K562 (cell line): ENCODE data around the gene MRPS5. TPM values are rescaled to one million over a fixed set of nuclear protein-coding genes. Genes with fewer than 3 reads are reported as not detected.

ENCODE experiments used
- ATAC-seq: fragments of 200-7000 bp; cut with Tn5 transposase; 3 replicates; pipeline ENCODE4 v1.9.1; 2020; ENCODE audit warnings: moderate library complexity
- BruUV-seq: library from RNA; stranded (reverse); fragments of 400-500 nt; replicated peaks from 2 replicates; lab custom pipeline; 2021; lab: Mats Ljungman, UMichigan
- CTCF ChIA-PET: fragments of 300-600 bp; formaldehyde crosslinking; extraction: SDS; loops from one replicate; lab custom pipeline; 2021; ENCODE audit warnings: low intra/inter-chr PET ratio; lab: Yijun Ruan, JAX
- POLR2A ChIA-PET: fragments of 300-600, 350-650 bp; sonication (Branson Sonifier 250); formaldehyde crosslinking; extraction: SDS; loops from one replicate; lab custom pipeline; 2021; ENCODE audit warnings: antibody characterized with exemption, inconsistent platforms; lab: Yijun Ruan, JAX
- DNase-seq, 4 experiments: peaks; one replicate each; pipeline versions ENCODE4 v3.0.0 to v3.0.0-alpha.2; 2011 to 2018; ENCODE audit warnings: low spot score in 3 of 4, mixed read lengths in 3 of 4; ENCODE audit errors: extremely low read depth in 1 of 4
- FAIRE-seq: peaks from 2 replicates; lab custom pipeline; 2011; peaks lifted over from hg19 to GRCh38; lab: Jason Lieb, UNC
- H2AFZ ChIP-seq: 2 replicates; pipeline ENCODE4 v1.6.0; 2011; ENCODE audit warnings: low read depth, low read length, control low read depth, inconsistent platforms
- H3K27ac ChIP-seq: fragments of 200-600 bp; 3 replicates; pipeline ENCODE4 v1.8.0; 2011; ENCODE audit warnings: low read depth, mild to moderate bottlenecking, control low read depth, inconsistent platforms, low read length, moderate library complexity, mixed read lengths; ENCODE audit errors: extremely low read depth
- H3K27me3 ChIP-seq, 2 experiments: fragments of 300-600 bp in 1 of 2; 2 replicates in 1 of 2; 3 replicates in 1 of 2; pipeline versions ENCODE4 v1.6.0 to v1.8.0; 2011; ENCODE audit warnings: inconsistent platforms in 2 of 2, low read length in 2 of 2, mild to moderate bottlenecking in 1 of 2, mixed read lengths in 1 of 2, moderate library complexity in 1 of 2; ENCODE audit not compliant: control insufficient read depth in 2 of 2, insufficient read depth in 2 of 2
- H3K36me3 ChIP-seq: fragments of 300-600 bp; 3 replicates; pipeline ENCODE4 v1.8.0; 2011; ENCODE audit warnings: mild to moderate bottlenecking, low read length, inconsistent platforms; ENCODE audit not compliant: control insufficient read depth, insufficient read depth
- H3K4me1 ChIP-seq, 2 experiments: fragments of 200-600 bp in 1 of 2; replicated peaks in 1 of 2; 2 replicates in 1 of 2; 3 replicates in 1 of 2; pipeline versions ENCODE4 v1.5.1 to v1.8.0; 2011; ENCODE audit warnings: inconsistent platforms in 2 of 2, low read length in 2 of 2, mild to moderate bottlenecking in 1 of 2, mixed read lengths in 1 of 2, moderate library complexity in 1 of 2; ENCODE audit not compliant: control insufficient read depth in 2 of 2, insufficient read depth in 2 of 2
- H3K4me2 ChIP-seq: 2 replicates; pipeline ENCODE4 v1.6.1; 2011; ENCODE audit warnings: low read length, control low read depth, inconsistent platforms, mixed read lengths; ENCODE audit not compliant: insufficient read depth
- H3K4me3 ChIP-seq: fragments of 200-600 bp; sonication (generic), shearing (Covaris generic); 2 replicates; pipeline ENCODE4 v1.5.1; 2016; ENCODE audit warnings: control low read depth, inconsistent platforms
- H3K79me2 ChIP-seq: fragments of 200-600 bp; 3 replicates; pipeline ENCODE4 v1.8.0; 2011; ENCODE audit warnings: low read length, inconsistent platforms; ENCODE audit not compliant: control insufficient read depth, insufficient read depth
- H3K9ac ChIP-seq, 2 experiments: 2 replicates each; pipeline versions ENCODE4 v1.6.0 to v1.6.1; 2011; ENCODE audit warnings: low read depth in 2 of 2, low read length in 2 of 2, control low read depth in 1 of 2, inconsistent platforms in 1 of 2, mild to moderate bottlenecking in 1 of 2, mixed read lengths in 1 of 2; ENCODE audit not compliant: insufficient read depth in 1 of 2
- H3K9me1 ChIP-seq: one replicate; pipeline ENCODE4 v1.6.0; 2011; ENCODE audit warnings: inconsistent platforms, mild to moderate bottlenecking, low read length, moderate library complexity; ENCODE audit not compliant: control insufficient read depth, insufficient read depth
- H3K9me3 ChIP-seq: replicated peaks from 2 replicates; pipeline ENCODE4 v1.5.1; 2011; ENCODE audit warnings: low read depth, low read length, inconsistent platforms; ENCODE audit not compliant: control insufficient read depth, insufficient read depth
- H4K20me1 ChIP-seq: replicated peaks from 2 replicates; pipeline ENCODE4 v1.6.1; 2011; ENCODE audit warnings: low read length, inconsistent platforms, mixed read lengths; ENCODE audit not compliant: control insufficient read depth, insufficient read depth
- DEAF1 ChIP-seq: fragments of 450-650 bp; formaldehyde crosslinking; IDR thresholded peaks from 2 replicates; pipeline ENCODE4 v1.4.0; 2020; ENCODE audit warnings: mild to moderate bottlenecking, moderate library complexity
- FOXO4 ChIP-seq: fragments of 450-650 bp; formaldehyde crosslinking; IDR thresholded peaks from 2 replicates; pipeline ENCODE4 v1.4.0; 2020; ENCODE audit warnings: mild to moderate bottlenecking, moderate library complexity
- HES1 ChIP-seq: fragments of 450-650 bp; IDR thresholded peaks from 2 replicates; pipeline ENCODE4 v1.6.1; 2016; ENCODE audit warnings: low read depth, mild to moderate bottlenecking, moderate library complexity
- NCOA6 ChIP-seq: fragments of 450-650 bp; IDR thresholded peaks from 2 replicates; pipeline ENCODE4 v1.6.1; 2017; ENCODE audit warnings: mild to moderate bottlenecking
- NFIX ChIP-seq: fragments of 250-450 bp; sonication (Bioruptor Pico); IDR thresholded peaks from 2 replicates; pipeline ENCODE4 v1.4.0; 2020; ENCODE audit warnings: low read depth, mild to moderate bottlenecking, moderate library complexity
- NR2C2 ChIP-seq, 2 experiments: fragments of 200-800 bp in 1 of 2; sonication (Bioruptor generic) in 1 of 2; sonication (generic) in 1 of 2; formaldehyde crosslinking in 1 of 2; IDR thresholded peaks; 2 replicates each; pipeline versions ENCODE4 v1.6.1 to v1.8.0; 2016 to 2022; ENCODE audit warnings: mild to moderate bottlenecking in 1 of 2, missing compliant biosample characterization in 1 of 2, missing genetic modification characterization in 1 of 2, missing genetic modification reagents in 1 of 2
- PKNOX1 ChIP-seq: fragments of 450-650 bp; IDR thresholded peaks from 2 replicates; pipeline ENCODE4 v1.6.1; 2016
- SAFB ChIP-seq: fragments of 200-400 bp; formaldehyde crosslinking; IDR thresholded peaks from 2 replicates; pipeline ENCODE4 v1.6.1; 2017; ENCODE audit warnings: low read depth, low read length, borderline replicate concordance
- SLC30A9 ChIP-seq: fragments of 250-450 bp; sonication (Bioruptor Pico); IDR thresholded peaks from 2 replicates; pipeline ENCODE4 v1.8.0; 2022; ENCODE audit warnings: mild to moderate bottlenecking, moderate library complexity
- SNRNP70 ChIP-seq: fragments of 200-400 bp; formaldehyde crosslinking; optimal IDR thresholded peaks from 2 replicates; pipeline ENCODE3; 2017; ENCODE audit warnings: low read depth, low read length
- SP2 ChIP-seq: IDR thresholded peaks from 2 replicates; pipeline ENCODE4 v1.6.1; 2011; ENCODE audit warnings: mild to moderate bottlenecking, low read depth, low read length, moderate library complexity; ENCODE audit not compliant: poor library complexity, severe bottlenecking; ENCODE audit errors: extremely low read depth
- ZNF134 ChIP-seq: fragments of 250-450 bp; sonication (Bioruptor Pico); conservative IDR thresholded peaks from 2 replicates; pipeline ENCODE4 v1.4.0; 2020
- ZNF23 ChIP-seq: fragments of 250-450 bp; sonication (Bioruptor Pico); IDR thresholded peaks from 2 replicates; pipeline ENCODE4 v1.4.0; 2020; ENCODE audit warnings: mild to moderate bottlenecking
- ZNF277 ChIP-seq: fragments of 250-450 bp; sonication (Bioruptor Pico); IDR thresholded peaks from 2 replicates; pipeline ENCODE4 v1.8.0; 2022; ENCODE audit warnings: inconsistent platforms, mild to moderate bottlenecking, moderate library complexity, borderline replicate concordance
- ZNF780A ChIP-seq: fragments of 250-450 bp; sonication (Bioruptor Pico); IDR thresholded peaks from 2 replicates; pipeline ENCODE4 v1.5.0; 2021; ENCODE audit warnings: mild to moderate bottlenecking
- WGBS: fragments of 100-300 bp; shearing (Covaris generic); methylation state at CpG from one replicate; pipeline ENCODE4 v1.1.6; 2016; ENCODE audit warnings: low coverage, mixed read lengths; ENCODE audit not compliant: insufficient coverage; ENCODE audit errors: missing lambda C conversion rate; 5-methylcytosine and 5-hydroxymethylcytosine counted together
- in situ Hi-C: fragments of 300-500 bp; cut with MboI; formaldehyde crosslinking; loops from 4 replicates; pipeline ENCODE4 v1.15.0; 2018; ENCODE audit warnings: inconsistent platforms, mixed read lengths
- intact Hi-C: fragments of 100-400 bp; cut with micrococcal nuclease; formaldehyde crosslinking; loops from 2 replicates; pipeline ENCODE4 v1.14.2; 2022
- polyA plus RNA-seq, 8 experiments: library from polyadenylated mRNA; depleted of rRNA in 4 of 8; stranded (reverse) in 5 of 8; unstranded in 3 of 8; fragments of >200 nt; fragmentation: Nextera tagmentation in 2 of 8; fragmentation: Illumina TruSeq in 1 of 8; extraction: Ambion mirVana in 2 of 8; extraction: Trizol in 1 of 8; gene quantifications; 2 replicates each; pipeline versions ENCODE4 v1.2.1 to v1.2.3, GENCODE V29; 2011 to 2014; ENCODE audit warnings: inconsistent platforms in 1 of 8, missing spikeins in 1 of 8
- total RNA-seq, 7 experiments: library from RNA; depleted of rRNA in 6 of 7; stranded (reverse); fragments of >200 nt in 6 of 7; fragmentation: Illumina TruSeq in 2 of 7; extraction: Trizol in 2 of 7; gene quantifications; 2 replicates each; pipeline versions ENCODE4 v1.2.1 to v1.2.3, GENCODE V29; 2011 to 2021; ENCODE audit warnings: low replicate concordance in 1 of 7

The MRPS5 gene
- total and polyA plus RNA-seq, 9 of the 15 experiments (the other 6 are each of a cell fraction or from before 2014, with no cell fraction given): 85.0 to 162 (median 118) TPM

- no peak for DNase-seq
- H3K79me2 ChIP-seq: no peaks in the 10 kb centered on the region
- H3K9ac ChIP-seq: no peak overlapping the region
- peaks cover 0 to 10% of the 10 kb centered on the region in 2 experiments; a peak in 3 of 5 replicates for H3K4me1 ChIP-seq
- H2AFZ ChIP-seq: no peak overlapping the region
- no peaks in the 10 kb centered on the region for H3K9me1 ChIP-seq
- ChIA-PET CTCF (interaction anchor here (0.6 to 1.9 kb wide), 2 partner anchors 129 kb away, joined by 3 to 11 read pairs; partner anchors contain the start of gene ZNF892), POLR2A (interaction anchor here (0.6 to 1.4 kb wide), 5 partner anchors 14 to 196 kb away, joined by 3 to 6 read pairs (median 5); partner anchors contain the start of gene PROM2)
- H3K4me3 ChIP-seq: no peak overlapping the region
- no peak for ATAC-seq
- no peaks in the 10 kb centered on the region; the same call in 1 of the 2 replicates for H4K20me1 ChIP-seq
- no TSS peak for BruUV-seq
- no peak overlapping the region for H3K4me2 ChIP-seq
- intact Hi-C loops (loop anchor here (5.0 kb wide), 1 partner anchor 129 kb away; the partner anchor contains the start of gene ZNF892), in situ Hi-C loops (no loop called here)
- 16% methylated on average over 10 of the region's 10 CpGs for WGBS
- no peak for FAIRE-seq
- H3K9me3 ChIP-seq: no peaks in the 10 kb centered on the region
- H3K27ac ChIP-seq: no peak overlapping the region
- no peaks in the 10 kb centered on the region for H3K36me3 ChIP-seq
- H3K27me3 ChIP-seq: peaks cover 9 to 60% of the 10 kb centered on the region in 2 experiments; a peak in 3 of 5 replicates
- TF ChIP-seq DEAF1 (no peak), NCOA6 (no peak), SAFB (no peak), ZNF134 (no peak), SLC30A9 (CRISPR knock-in tag) (no peak), SP2 (no peak), ZNF277 (CRISPR knock-in tag) (no peak), FOXO4 (CRISPR knock-in tag) (no peak), ZNF780A (CRISPR knock-in tag) (no peak), SNRNP70 (no peak), PKNOX1 (no peak), ZNF23 (no peak), NFIX (CRISPR knock-in tag) (no peak), NR2C2 (CRISPR knock-in tag; IDR thresholded peaks at IDR 0.05) (no peak), NR2C2 (tag; IDR thresholded peaks at IDR 0.05) (no peak), HES1 (no peak)
Observed at GRCh38 chr2:95077861-95078603, 43.6 kb downstream of the MRPS5 start.
